GM18907 (cell line): ENCODE data around the gene AMBRA1.

ENCODE experiments used
- ATAC-seq: cut with Tn5 transposase; IDR thresholded peaks from one replicate; pipeline ENCODE4 v1.9.1; 2021; ENCODE audit warnings: mild to moderate bottlenecking, moderate library complexity; ENCODE audit not compliant: unreplicated experiment

Gene AMBRA1

DNA sequence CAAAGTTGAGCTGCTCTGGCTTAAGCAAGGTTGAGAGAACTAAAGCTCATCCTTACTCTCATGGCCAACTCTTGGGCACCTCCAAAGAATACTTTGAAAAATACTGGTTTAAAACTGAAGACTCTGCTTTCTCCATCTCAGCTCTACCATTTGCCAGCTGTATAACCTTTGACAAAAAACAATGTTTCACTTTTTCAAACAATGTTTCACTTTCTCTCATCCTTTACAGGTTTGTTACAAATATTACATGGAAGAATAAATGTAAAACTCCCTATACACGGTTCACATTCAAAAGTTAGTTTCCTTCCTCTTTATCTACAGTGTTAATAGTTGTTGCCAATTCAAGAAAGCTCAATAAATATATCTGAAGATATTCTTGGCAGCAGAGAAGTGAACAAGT, 19.2 kb downstream of the AMBRA1 start:
- ATAC-seq: no peak

DNA sequence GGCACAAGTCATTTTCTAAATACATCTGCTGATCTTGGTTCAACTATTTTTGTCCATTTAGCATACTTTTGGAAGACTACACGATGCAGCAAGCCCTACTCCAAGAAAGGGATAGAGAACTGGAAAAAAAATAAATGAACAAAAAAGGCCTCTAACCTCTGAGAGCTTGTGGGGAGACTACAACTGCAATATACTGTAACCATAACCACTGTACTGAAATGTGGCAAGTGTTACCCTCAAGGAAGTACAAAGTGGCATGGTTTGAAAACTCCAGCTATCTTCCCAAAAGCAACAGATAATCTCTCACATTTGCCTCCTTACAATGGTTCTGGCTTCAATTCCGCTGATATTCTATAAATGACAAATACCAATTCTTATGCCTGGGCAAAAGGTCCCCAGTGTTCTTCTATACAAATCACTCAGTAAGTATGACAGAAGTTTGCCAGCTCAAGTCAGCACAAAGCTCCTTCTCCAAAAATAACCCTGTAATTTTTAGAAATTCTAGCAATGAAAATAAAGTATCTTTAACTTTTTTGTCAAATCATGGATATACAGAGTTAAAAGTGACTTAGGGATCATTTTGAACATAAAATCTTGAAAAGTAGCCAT, 22.9 kb downstream of the AMBRA1 start:
- ATAC-seq: no peak

DNA sequence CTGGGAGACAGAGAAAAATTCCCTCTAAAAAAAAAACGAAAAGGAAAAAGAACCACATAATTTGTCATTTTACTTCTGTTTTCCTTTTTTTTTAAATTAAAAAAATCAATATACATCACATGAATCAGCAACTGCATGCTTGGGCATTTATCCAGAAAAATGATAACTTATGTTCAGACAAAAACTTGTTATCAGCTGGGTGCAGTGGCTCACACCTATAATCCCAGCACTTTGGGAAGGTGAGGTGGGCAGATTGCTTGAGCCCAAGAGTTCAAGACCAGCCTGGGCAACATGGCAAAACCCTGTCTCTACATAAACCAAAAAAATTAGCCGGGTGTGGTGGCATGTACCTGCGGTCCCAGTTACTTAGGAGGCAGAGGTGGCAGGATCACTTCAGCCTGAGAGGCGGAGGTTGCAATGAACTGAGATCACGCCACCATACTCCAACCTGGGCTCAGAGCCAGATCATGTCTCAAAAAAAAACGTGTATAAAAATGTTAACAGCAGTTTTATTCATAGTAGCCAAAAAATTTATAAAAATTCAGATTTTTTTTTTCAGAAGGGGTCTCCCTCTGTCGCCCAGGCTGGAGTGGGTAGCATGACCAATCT, 28.5 kb downstream of the AMBRA1 start:
- no peak for ATAC-seq

DNA sequence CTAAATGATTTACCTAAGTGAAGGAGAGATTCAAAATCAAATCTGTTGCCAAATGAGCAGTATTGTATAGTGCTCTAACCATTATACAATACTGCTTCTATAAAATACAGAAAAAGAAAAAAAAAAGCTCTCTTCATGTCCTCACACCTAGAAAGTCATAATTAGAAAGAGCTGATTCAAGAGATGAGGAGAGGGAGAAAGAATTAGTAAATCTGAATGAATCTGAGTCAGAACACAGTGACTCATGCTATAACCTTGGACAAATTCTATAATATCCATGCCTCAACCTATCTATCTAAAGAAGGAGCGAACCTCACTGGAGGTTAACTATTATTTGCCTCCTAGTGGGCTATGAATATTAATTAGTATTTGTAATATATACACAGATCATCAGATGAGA, 29.4 kb downstream of the AMBRA1 start:
- no peak for ATAC-seq

DNA sequence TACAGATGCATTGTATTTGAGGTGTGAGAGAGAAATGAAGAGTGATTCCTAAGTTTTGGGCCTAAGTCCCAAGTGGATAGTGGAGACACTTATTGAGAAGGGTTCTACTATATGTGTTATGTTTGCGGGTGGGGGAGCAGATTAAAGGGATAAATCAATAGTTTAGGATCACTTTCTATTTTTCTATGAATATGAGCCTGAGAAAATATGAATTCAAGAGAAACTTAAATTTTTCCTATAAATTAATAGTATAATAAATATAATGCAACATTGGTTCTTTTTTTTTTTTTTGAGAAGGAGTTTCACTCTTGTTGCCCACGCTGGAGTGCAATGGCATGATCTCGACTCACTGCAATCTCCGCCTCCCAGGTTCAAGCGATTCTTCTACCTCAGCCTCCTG, 31.3 kb downstream of the AMBRA1 start:
- no peak for ATAC-seq

DNA sequence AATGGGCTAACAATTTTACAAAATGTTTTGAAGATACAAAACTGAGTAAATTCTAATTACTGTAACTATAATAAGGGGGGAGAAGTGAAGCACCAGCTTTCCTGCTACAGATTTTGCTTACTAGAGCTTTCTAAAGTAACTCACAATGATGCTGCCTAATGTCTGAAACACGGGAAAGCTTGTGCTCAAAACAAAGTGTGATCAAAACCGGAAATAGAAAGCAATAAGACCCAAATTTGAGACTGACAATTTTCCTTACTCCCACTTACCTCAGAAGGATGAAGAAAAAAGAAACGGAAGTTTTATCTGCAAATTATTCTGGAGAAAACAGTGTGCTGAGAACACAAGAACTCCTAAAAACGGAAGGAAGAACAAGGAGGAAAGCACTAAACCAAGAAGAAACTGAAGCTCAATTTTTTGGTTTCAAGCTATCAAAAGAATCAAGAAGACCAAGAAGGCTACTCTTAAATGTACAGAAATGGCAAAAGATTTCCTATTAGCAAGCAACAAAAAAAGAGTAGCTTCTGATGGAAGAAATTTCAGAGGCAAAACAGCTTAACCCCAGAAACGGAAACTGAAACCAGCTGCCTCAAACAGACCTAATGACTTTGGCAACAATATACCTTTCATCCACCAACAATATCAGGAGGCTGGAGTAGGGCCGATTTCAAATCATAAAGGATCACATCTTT, 33.4 kb downstream of the AMBRA1 start:
- ATAC-seq: no peak

DNA sequence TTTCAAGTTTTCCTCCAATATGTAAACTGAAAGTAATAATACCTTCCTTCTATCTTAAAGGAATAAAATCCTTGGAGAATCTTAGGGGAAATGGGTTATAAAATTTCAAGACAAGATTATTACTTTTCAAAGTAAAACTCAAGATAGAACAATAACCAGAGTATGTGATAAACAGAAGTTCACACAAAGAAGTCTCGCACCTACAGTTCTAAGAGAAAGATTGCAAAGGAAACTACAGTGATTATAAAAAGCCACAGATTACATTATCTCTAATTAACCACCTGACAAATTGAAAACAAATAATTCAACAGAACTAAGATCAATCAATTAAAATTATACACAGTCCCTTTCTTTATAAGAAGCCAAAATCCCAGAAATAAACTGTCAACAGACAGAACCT, 34.0 kb downstream of the AMBRA1 start:
- no peak for ATAC-seq

DNA sequence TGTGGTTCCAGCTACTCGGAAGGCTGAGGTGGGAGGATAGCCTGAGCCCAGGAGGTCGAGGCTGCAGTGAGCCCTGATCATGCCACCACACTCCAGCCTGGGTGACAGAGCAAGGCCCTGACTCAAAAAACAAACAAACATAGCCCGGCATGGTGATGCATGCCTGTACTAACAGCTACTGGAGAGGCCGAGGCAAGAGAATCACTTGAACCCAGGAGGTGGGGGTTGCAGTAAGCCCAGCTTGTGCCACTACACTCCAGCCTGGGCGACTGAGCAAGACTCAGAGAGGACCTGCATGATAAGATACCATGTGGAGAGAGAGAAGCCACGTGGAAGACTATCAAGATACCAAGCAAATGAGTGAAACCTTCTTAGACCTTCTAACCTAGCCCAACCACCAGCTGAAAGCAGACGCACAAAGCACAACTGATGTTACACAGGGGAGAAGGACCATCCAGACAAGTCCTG, 36.1 kb downstream of the AMBRA1 start:
- ATAC-seq: no peak

DNA sequence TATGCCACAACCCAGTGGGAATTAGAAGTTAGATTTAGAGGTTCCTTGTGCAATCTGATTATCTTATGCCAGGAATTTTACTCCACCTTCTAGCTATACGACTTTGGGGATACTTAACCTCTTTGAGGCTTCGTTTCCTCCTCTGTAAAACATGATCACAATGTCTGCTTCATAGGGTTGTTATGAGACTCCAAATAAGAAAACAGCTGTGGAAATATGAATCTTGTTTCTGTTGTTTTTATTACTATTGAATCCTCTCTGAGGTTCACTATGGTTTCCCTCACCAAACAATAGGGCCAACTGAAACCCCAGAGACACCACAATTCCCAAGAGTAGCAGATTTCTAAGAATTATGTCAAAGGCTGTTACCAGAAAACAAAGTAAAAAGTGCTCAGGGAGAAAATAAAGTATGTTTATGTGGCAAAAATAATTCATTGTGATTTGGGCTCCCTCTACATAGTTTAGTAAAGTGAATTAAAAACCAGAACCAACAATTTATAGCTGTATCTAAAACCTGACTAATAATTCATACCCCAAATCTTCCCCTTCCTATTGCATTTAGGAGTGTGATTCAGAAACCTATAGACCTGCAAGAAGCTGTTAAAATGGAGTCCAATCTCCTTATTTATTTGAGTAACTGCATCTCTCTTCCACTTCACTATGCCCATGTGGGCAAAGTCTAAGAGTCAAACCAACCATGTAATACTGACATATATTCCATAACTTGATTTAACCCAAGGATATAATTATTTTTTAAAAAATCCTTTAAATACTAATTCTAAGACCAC, 38.4 kb downstream of the AMBRA1 start:
- no peak for ATAC-seq

DNA sequence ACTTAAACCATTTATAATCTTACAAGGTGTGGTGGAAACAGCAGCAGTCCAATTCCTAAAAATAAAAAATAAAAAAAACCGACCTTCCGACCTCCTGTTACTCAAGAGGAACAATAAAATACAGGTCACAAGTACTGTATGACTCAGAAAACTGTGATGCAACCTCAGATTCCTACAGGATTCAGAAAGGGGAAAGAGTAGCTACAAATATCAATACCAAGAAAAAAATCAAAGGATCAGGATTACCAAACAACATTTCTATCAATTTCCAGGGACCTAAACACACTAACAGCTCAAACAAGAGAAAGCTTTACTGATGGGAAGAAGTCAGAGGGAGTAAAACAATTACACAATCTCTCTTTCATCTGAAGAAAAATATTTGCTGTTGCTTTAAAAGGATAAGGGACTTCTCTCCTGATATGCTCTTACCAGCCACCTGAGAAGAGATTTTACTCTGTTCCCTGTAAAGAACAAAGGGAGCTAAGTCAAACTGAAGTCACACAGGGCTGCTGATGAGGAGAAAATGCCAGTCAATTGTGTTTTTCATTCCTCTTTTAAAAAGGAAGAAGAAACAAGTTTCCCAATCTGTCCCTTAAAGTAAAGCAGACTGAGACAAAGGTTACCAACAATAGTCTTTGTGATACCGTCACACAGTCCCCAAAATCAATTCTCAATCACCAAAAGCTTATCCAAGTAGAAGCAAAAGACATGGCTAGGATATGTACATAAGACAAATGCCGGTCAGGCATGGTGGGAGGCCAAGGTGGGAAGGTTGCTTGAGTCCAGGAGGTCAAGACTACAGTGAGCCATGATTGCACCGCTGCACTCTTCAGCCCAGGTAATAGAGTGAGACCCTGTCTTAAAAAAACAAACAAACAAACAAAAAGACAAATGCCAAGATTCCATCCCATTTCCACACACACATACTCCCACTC, 39.3 kb downstream of the AMBRA1 start:
- ATAC-seq: no peak

DNA sequence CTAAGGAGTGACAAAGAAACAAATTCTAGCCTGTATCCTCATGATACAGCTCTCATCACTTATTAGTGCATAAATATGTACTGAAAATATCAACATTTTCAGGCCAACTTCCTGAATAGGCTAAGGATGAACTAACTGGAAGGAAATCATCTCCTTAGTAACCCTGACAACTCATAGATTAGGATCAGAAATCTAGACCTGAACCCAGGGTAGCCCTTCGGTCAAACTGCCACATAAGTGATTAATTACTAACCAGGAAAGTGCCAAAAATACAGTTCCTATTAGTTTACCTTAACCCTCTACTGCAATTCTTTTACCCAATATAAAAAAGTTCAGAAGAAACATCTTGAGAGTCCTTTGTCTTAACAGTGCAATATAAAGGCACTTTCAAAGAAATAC, 40.0 kb downstream of the AMBRA1 start:
- no peak for ATAC-seq

DNA sequence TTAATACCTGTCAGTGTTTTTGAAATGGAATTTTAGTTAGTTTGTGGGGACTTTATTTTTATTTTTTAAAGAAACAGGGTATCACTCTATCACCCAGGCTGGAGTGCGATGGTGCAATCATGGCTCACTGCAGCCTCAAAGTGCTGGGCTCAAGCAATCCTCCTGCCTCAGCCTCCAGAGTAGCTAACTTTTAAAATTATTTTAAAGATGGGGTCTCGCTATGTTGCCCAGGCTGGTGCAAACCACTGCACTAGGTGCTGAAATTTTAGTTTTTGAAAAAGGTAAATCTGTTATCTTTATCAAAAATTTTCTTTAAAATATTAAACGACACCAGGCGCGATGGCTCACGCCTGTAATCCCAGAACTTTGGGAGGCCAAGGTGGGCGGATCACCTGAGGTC, 42.6 kb downstream of the AMBRA1 start:
- no peak for ATAC-seq

DNA sequence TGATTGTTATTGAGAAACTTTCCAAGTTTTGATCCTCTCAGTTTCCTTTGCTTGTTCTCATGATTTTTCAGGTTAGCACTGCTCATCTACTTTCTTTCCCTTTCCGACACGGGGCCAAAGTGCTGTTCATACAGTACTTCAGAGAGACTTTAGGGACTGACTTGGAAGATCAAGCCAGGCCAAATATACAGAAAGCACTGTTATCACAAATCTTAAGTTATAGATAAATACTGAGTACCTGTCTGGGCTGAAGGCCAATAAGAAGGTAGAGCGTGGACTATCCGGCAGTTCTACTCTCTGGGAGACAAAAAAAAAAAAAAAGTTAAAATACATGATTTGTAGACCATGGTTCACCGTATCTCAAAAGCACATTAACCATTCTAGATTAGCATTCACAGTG, 46.2 kb downstream of the AMBRA1 start:
- no peak for ATAC-seq

DNA sequence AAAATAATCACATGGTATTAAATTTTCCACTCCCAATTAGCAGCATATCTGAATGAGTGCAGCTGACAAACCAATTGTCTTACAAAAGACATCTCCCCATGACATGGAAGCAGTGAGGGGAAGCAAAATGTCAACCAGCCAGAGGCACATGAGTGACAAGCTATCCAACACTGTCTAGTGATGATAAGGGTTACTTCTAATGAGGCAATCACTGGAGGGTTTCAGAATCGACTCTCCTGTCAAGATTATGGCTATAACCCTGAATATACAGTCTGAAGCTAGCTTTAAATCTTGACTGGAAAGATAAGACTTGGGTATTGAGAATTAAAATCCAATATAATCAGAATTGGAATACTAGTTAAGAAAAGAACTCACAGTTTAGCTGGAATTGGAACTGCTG, 50.3 kb downstream of the AMBRA1 start:
- ATAC-seq: no peak

DNA sequence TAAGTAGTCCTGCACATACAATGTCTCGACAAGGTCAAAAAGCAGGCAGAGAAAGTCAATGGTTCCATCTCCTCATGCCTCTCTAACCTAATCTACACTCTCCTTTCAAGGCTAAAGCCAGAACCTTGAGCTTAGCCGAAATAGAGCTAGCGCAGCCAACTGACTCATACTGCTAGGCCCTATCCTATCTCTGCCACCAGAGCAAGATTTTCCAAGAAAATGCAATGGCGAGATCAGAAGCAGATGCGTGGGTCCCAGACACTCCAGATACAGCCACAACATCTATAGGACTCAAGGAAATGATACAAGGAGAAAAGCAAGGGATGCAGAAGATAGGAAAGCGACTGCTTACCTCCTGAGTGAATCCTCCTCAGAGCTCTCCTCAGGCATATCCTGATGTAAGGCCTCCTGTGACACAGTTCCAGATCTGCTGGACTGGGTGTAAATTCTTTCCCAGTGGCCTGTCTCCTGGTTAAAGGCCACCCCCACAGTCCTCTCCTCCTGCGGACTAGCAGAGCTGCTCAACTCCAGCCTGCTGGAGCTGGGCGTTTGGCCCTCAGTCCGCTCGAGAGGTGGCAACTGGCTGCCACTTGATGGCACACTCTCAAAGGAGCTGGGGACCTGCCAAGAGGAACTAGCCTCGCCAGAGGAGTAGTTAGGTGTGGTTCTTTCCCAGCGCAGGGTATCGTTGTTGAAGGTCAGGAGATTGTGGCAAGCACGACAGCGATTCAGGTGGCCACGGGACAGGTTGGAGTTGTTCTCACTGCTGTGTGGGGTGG, 52.0 kb downstream of the AMBRA1 start:
- ATAC-seq: no peak

DNA sequence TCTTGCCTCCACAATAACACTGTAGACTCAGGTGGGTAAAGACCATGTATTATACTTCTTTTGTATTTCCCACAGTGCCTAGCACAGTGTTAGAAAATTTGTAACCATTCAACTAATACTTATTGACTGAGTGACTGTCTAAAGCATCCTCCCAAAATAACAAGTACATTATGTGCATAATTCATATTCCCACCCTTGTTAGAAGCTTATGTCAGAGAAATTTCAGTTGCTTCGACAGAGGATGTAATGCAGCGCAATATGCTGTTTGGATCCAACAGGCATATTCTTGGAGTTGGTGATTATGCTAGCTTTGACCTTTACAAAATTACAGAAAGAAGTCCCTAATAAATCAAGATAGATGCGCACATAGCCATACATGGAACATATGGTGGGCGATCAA, 53.0 kb downstream of the AMBRA1 start:
- no peak for ATAC-seq

DNA sequence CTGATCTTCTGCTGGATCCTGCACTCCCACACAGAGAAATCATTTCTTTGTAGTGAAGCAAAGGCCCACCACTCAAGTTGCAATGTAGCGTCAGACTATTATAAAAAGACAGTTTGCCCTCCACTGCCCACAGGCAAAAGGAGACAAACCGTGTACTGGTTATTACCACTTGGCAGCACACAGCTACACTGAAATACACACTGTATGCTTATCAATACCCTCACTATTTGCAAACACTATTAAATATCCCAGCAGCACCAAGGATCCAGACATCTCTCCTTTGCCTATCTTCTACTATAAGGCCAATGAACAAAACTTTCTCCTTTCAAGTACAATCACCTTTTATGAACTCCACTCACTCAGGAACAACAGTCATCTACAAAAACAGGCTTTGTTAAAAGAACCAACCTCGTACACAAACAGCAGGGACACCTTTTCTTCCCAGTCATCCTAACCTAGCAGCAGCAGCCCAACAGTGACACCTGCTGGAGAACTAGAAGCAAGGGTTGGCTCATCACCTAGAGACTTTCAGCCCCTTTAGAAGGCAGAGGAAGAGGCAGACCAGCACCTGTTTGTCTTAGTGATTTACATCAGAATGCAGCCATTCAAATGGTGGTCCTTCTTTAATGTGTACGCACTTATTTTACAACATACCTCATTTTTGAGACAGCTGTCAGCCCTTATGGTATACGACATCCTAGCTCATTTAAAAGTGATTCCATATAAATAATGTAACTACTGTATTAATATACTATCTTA, 56.1 kb downstream of the AMBRA1 start:
- peak; percentile 61 for ATAC-seq

DNA sequence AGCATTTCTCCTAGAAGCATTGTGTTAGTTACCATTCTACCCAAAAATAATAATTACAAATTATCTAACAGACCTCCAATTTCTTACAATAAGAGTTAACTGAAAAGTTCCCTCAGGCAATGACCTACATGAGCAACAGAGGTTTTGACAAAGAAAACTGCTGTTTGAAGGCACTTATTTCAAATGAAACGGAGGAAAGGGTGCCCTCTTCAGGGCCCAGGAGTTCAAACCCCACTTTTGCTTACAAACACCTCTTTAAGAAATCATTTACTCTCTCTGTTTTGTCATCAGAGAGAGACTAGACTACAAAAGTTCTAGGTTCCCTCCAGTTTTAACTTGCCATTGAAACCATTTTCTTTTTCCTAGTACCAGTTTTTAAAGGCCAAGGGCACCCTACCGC, 56.7 kb downstream of the AMBRA1 start:
- no peak for ATAC-seq

DNA sequence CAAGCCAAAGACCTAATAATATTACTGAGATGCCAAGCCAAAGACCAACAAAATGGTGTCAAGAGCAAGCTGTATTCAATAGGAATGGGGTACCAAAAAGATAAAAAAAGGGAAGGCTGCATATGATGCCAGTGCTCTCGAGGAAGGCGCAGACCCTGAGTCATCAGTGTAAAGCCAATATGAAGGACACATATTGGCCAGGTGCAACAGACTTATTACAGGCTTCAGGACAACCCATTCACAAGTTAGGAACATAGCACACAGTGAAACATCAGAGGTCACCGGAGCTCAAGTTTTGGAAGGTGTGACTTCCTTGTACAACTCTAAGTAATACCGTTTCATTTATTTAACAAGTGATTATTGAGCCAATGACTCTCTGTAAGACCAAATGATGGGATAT, 58.1 kb downstream of the AMBRA1 start:
- ATAC-seq: no peak
